Nephron progenitor cell (in vitro differentiated cells): Measurements from ENCODE around the gene HADH.

Experiments
- DNase-seq: peaks from one replicate; pipeline ENCODE4 v3.0.0; 2021
- H3K27ac Mint-ChIP-seq: 2 replicates; pipeline ENCODE4 v1.8.0; 2021; ENCODE audit warnings: mild to moderate bottlenecking, moderate library complexity, mixed read lengths
- H3K27me3 Mint-ChIP-seq: 2 replicates; pipeline ENCODE4 v1.8.0; 2021; ENCODE audit warnings: mild to moderate bottlenecking, low read depth, mixed read lengths; ENCODE audit not compliant: poor library complexity
- H3K36me3 Mint-ChIP-seq: 2 replicates; pipeline ENCODE4 v1.8.0; 2021; ENCODE audit warnings: low read depth, mixed read lengths
- H3K4me1 Mint-ChIP-seq: 2 replicates; pipeline ENCODE4 v1.8.0; 2021; ENCODE audit warnings: mixed read lengths
- H3K4me3 Mint-ChIP-seq: 2 replicates; pipeline ENCODE4 v1.8.0; 2021; ENCODE audit warnings: mild to moderate bottlenecking, moderate library complexity, mixed read lengths
- H3K9me3 Mint-ChIP-seq: 2 replicates; pipeline ENCODE4 v1.8.0; 2021; ENCODE audit warnings: mild to moderate bottlenecking, moderate library complexity, mixed read lengths
- TF ChIP-seq, protein P1 (sequence below): fragments of 200-600 bp; sonication (generic); IDR thresholded peaks from 2 replicates; pipeline ENCODE4 v1.5.0; 2021; ENCODE audit warnings: antibody characterized with exemption

Gene HADH

DNA sequence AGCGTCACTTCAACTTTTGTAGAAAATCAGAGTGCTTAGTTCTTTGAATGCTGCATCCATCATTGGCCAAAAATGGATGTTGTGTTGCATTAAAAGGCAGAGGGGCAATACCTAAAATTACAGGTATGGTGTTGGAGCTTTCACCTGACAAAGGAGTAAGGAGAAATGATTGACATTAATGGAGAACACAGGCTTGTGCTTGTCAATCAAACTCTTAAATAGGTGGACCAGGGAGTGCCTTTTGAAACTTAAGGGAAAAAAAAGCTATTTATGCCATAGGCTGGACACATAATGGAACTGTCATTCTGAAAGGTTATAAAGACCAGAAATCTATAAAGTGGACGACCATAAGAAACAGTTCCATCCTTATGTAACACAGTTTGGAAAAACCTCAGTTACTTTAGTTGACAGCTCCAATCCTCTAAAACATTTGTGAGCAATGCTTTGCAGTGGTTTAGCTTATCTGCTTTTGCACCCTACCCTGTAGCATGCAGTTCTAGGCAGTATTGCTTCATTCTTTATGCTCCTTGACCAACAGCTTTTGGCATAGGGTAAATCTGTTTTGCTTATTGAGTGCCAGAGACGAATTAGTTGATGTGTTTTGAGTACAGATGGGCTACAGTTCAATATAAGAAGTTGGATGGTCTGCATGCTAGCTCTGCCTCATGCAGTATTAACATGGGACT, 2.4 kb downstream of the HADH start:
- no peaks in the 10 kb centered on the region for H3K9me3 Mint-ChIP-seq
- peak overlapping the region; percentile 93 for H3K4me3 Mint-ChIP-seq
- DNase-seq = no peak
- H3K27ac Mint-ChIP-seq = no peak overlapping the region
- TF ChIP-seq, protein P1, sequence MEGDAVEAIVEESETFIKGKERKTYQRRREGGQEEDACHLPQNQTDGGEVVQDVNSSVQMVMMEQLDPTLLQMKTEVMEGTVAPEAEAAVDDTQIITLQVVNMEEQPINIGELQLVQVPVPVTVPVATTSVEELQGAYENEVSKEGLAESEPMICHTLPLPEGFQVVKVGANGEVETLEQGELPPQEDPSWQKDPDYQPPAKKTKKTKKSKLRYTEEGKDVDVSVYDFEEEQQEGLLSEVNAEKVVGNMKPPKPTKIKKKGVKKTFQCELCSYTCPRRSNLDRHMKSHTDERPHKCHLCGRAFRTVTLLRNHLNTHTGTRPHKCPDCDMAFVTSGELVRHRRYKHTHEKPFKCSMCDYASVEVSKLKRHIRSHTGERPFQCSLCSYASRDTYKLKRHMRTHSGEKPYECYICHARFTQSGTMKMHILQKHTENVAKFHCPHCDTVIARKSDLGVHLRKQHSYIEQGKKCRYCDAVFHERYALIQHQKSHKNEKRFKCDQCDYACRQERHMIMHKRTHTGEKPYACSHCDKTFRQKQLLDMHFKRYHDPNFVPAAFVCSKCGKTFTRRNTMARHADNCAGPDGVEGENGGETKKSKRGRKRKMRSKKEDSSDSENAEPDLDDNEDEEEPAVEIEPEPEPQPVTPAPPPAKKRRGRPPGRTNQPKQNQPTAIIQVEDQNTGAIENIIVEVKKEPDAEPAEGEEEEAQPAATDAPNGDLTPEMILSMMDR = no peak
- H3K36me3 Mint-ChIP-seq = peaks cover 21% of the 10 kb centered on the region
- H3K27me3 Mint-ChIP-seq = peaks cover 7% of the 10 kb centered on the region
- H3K4me1 Mint-ChIP-seq = peaks cover 64% of the 10 kb centered on the region

DNA sequence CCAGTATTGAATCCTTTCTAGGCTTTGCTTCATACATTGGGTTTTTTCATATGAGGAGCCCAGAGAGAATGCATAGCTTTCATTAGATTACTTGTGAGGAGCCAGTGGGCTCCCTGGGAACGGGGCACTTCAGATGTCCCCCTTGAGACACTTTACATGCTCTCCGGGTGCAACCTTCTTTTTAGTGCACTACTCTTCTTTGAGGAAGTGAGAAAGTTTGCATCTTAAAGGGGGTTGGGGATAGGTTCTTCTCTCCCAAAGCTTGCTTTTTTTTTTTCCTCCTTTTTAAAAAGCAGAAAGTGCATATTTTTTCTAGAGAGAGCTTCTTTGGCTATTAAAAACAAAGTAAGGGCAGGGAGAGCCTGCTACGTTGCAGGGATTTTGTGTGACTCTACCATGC, 4.3 kb downstream of the HADH start:
- H3K27ac Mint-ChIP-seq = no peak overlapping the region
- peaks cover 40% of the 10 kb centered on the region for H3K36me3 Mint-ChIP-seq
- no peak for DNase-seq
- H3K27me3 Mint-ChIP-seq = peaks cover 3% of the 10 kb centered on the region
- peaks cover 3% of the 10 kb centered on the region for H3K9me3 Mint-ChIP-seq
- H3K4me1 Mint-ChIP-seq = peaks cover 68% of the 10 kb centered on the region
- no peak overlapping the region for H3K4me3 Mint-ChIP-seq
- TF ChIP-seq, protein P1 = no peak

DNA sequence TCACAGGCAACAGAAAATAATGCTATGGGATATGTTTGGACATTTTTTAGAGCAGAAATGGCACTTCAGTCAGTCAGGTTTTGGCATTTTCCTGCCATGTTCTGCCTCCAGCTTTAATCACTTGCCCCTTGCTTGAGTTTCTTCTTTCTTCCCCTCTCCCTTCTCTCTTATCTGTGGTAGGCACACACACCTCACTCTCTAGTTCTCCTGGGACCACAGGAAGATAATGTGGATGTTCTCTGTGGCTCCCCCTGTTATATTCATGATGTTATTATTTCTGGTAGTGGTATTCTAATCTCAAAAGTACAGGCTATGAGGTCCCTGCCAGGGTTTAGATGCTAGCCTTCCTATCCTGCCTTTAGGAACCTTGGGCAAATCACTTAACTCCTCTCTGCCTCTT, 5.2 kb downstream of the HADH start:
- H3K27ac Mint-ChIP-seq = no peak overlapping the region
- H3K27me3 Mint-ChIP-seq = peaks cover 3% of the 10 kb centered on the region
- TF ChIP-seq, protein P1 = no peak
- DNase-seq = no peak
- H3K9me3 Mint-ChIP-seq = peaks cover 10% of the 10 kb centered on the region
- peaks cover 49% of the 10 kb centered on the region for H3K36me3 Mint-ChIP-seq
- no peak overlapping the region for H3K4me3 Mint-ChIP-seq
- peaks cover 64% of the 10 kb centered on the region for H3K4me1 Mint-ChIP-seq

DNA sequence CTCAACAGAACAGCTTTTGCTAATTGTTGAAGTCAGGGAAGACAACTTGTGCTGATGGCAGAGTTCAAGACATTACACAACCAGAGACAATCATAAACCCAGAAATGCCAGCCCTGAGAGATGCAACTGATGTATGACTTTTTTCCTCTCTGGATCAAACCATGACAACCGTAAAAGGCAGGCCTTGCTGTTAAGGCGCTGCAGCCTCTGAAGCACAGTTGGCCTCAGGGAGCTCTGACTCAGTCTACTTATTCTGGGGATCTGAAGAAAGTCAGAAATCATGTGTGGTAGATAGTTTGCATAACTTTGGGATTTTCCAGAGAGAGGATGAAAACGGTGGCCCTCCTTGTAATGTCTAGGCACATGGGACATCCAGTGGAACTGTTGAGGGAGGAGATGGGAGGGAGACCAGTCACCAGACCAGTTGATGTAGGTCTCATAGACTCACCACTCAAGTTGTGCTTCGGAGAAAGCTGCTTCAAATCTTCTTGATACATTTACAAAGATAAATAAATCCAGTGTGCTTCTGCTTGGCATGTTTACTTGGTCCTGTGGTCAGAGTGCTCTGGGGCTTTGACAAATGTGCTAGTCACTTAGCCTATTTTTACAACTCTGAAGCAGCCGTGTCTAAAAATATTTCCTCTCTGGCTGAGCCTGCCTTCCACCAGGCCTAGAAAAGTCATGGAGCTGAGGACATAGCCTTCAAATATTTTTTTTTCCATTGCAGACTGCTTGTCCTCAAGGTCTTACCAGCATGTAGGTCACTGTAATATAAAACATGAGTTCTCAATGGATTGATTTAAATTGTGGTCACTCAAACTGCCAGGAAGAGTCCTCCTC, 7.5 kb downstream of the HADH start:
- Mint-ChIP-seq H3K27me3 (peaks cover 5% of the 10 kb centered on the region), H3K36me3 (peaks cover 72% of the 10 kb centered on the region), H3K4me3 (no peak overlapping the region), H3K27ac (peak overlapping the region; percentile 93), H3K9me3 (peaks cover 29% of the 10 kb centered on the region), H3K4me1 (peaks cover 46% of the 10 kb centered on the region)
- TF ChIP-seq, protein P1 = no peak
- DNase-seq = no peak

DNA sequence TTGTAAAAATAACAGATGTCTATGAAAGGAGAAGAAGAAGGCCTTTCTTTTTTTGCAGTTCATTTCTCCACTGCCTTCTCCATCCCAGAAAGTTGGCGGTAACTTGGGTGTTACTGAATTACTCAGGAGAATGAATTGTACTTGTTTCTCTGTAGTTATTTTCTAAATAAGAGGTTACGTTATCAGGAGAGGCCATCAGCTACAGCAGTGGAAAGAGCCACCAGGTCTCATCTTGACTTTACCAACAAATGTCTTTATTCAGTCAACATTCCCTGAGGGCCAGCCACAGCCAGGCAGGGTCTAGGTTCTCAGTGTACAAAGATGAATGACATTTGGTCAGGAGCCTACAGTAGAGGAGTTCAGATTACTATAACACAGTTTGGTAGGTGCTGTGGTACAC, 8.1 kb downstream of the HADH start:
- Mint-ChIP-seq H3K4me1 (peaks cover 42% of the 10 kb centered on the region), H3K36me3 (peaks cover 78% of the 10 kb centered on the region), H3K27me3 (peaks cover 5% of the 10 kb centered on the region), H3K4me3 (no peak overlapping the region), H3K27ac (no peak overlapping the region), H3K9me3 (peaks cover 35% of the 10 kb centered on the region)
- DNase-seq = no peak
- TF ChIP-seq, protein P1 = no peak
